ENCODE results near the gene CCP110. TPM values are rescaled to one million over a fixed set of nuclear protein-coding genes. Genes with fewer than 3 reads are reported as not detected.

Gene CCP110
- polyA plus RNA-seq, 1 donor (not counting 4 experiments of a cell fraction or from before 2014, with no cell fraction given) = 5.5 TPM

GRCh38 chr16:19486750-19487325, 36.9 kb upstream of the CCP110 start:
- H3K9me3 ChIP-seq (ENCODE audit: control insufficient read depth, low read depth, low read length) = no peaks in the 10 kb centered on the region
- no peaks in the 10 kb centered on the region for H3K9me1 ChIP-seq (ENCODE audit: control insufficient read depth, extremely low read depth, insufficient read depth, low read length)
- dilution Hi-C loops (cut with MboI; ENCODE audit: extremely low pct_ligation_motif_present, low sequenced_read_pairs) = no loop called here
- H3K36me3 ChIP-seq (ENCODE audit: control insufficient read depth in 2 of 2, extremely low read depth in 1 of 2, insufficient read depth in 2 of 2, low read length in 2 of 2) = no peaks in the 10 kb centered on the region
- no peak overlapping the region for H2AFZ ChIP-seq (ENCODE audit: control insufficient read depth, low read length)
- H3K27me3 ChIP-seq (ENCODE audit: control insufficient read depth, extremely low read depth, insufficient read depth, low read length) = no peaks in the 10 kb centered on the region
- H3K4me3 ChIP-seq (ENCODE audit: control insufficient read depth in 2 of 3, extremely low read depth in 1 of 3, insufficient read depth in 2 of 3, low read depth in 1 of 3, low read length in 3 of 3) = no peak overlapping the region
- no peak overlapping the region for H3K4me2 ChIP-seq (ENCODE audit: control insufficient read depth, extremely low read depth, insufficient read depth, low read depth, low read length)
- TF ChIP-seq EZH2 (IDR thresholded peaks at IDR 0.05; ENCODE audit: low read length) = no peak
- peak in 1 of 3 experiments; percentile 32 for TF ChIP-seq CTCF (optimal IDR thresholded peaks at IDR 0.05 in 1 of 3, IDR thresholded peaks at IDR 0.05 in 1 of 3, conservative IDR thresholded peaks at IDR 0.05 in 1 of 3; ENCODE audit: extremely low read depth in 1 of 3, insufficient read depth in 2 of 3, low read length in 3 of 3)
- no peaks in the 10 kb centered on the region for H3K4me1 ChIP-seq (ENCODE audit: control insufficient read depth, extremely low read depth, insufficient read depth, low read length)
- DNase-seq (ENCODE audit: low read depth, low spot score) (no peak), FAIRE-seq (no peak)
- H3K9ac ChIP-seq (ENCODE audit: control insufficient read depth, extremely low read depth, insufficient read depth, low read length) = no peak overlapping the region
- H4K20me1 ChIP-seq (ENCODE audit: control insufficient read depth, extremely low read depth, insufficient read depth, low read length) = no peaks in the 10 kb centered on the region
- no peak overlapping the region for H3K27ac ChIP-seq (ENCODE audit: control insufficient read depth, insufficient read depth, low read length)
- H3K79me2 ChIP-seq (ENCODE audit: control insufficient read depth, insufficient read depth, low read length) = no peaks in the 10 kb centered on the region

GRCh38 chr16:19488213-19488640, 35.5 kb upstream of the CCP110 start:
- Histone ChIP-seq H3K9ac (ENCODE audit: control insufficient read depth, extremely low read depth, insufficient read depth, low read length) (no peak overlapping the region), H3K27ac (ENCODE audit: control insufficient read depth, insufficient read depth, low read length) (no peak overlapping the region), H4K20me1 (ENCODE audit: control insufficient read depth, extremely low read depth, insufficient read depth, low read length) (no peaks in the 10 kb centered on the region), H3K9me3 (ENCODE audit: control insufficient read depth, low read depth, low read length) (no peaks in the 10 kb centered on the region), H3K4me1 (ENCODE audit: control insufficient read depth, extremely low read depth, insufficient read depth, low read length) (no peaks in the 10 kb centered on the region), H3K4me3 (ENCODE audit: control insufficient read depth in 2 of 3, extremely low read depth in 1 of 3, insufficient read depth in 2 of 3, low read depth in 1 of 3, low read length in 3 of 3) (no peak overlapping the region), H3K36me3 (ENCODE audit: control insufficient read depth in 2 of 2, extremely low read depth in 1 of 2, insufficient read depth in 2 of 2, low read length in 2 of 2) (no peaks in the 10 kb centered on the region), H2AFZ (ENCODE audit: control insufficient read depth, low read length) (no peak overlapping the region), H3K4me2 (ENCODE audit: control insufficient read depth, extremely low read depth, insufficient read depth, low read depth, low read length) (no peak overlapping the region), H3K79me2 (ENCODE audit: control insufficient read depth, insufficient read depth, low read length) (no peaks in the 10 kb centered on the region), H3K27me3 (ENCODE audit: control insufficient read depth, extremely low read depth, insufficient read depth, low read length) (no peaks in the 10 kb centered on the region), H3K9me1 (ENCODE audit: control insufficient read depth, extremely low read depth, insufficient read depth, low read length) (no peaks in the 10 kb centered on the region)
- DNase-seq (ENCODE audit: low read depth, low spot score) = no peak
- dilution Hi-C loops (cut with MboI; ENCODE audit: extremely low pct_ligation_motif_present, low sequenced_read_pairs) = no loop called here
- FAIRE-seq = no peak
- TF ChIP-seq CTCF (optimal IDR thresholded peaks at IDR 0.05 in 1 of 3, IDR thresholded peaks at IDR 0.05 in 1 of 3, conservative IDR thresholded peaks at IDR 0.05 in 1 of 3; ENCODE audit: extremely low read depth in 1 of 3, insufficient read depth in 2 of 3, low read length in 3 of 3) (no peak), EZH2 (IDR thresholded peaks at IDR 0.05; ENCODE audit: low read length) (no peak)
